RPMI8226 (cell line): ENCODE measurements around the gene ETV3L.

ENCODE experiments used
- DNase-seq: peaks from one replicate; pipeline ENCODE4 v3.0.0-alpha.2; 2015

ETV3L gene

DNA sequence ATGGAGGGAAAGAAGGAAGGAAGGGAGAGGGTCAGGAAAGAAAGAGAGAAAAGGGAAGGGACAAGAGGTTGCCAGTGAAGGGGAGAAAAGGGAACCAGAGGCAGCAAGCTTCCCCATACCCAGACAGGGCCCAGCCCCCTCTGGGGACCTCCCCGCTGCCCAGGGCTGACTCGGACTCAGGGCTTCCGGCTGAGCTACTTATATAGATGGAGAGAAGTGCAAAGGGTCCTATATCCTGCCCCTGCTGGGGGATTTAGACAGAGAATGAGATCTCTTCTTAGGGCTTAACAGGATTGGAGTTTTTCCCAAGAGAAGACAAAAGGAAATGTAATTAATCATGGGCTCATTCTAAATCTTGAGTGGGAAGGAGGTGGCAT, at the start of gene ETV3L:
Gene ETV3L (minus strand): TSS at position 176 of the 377 bp plus-strand sequence. CDS start 285 bp downstream, outside the sequence.
- DNase-seq = no peak

DNA sequence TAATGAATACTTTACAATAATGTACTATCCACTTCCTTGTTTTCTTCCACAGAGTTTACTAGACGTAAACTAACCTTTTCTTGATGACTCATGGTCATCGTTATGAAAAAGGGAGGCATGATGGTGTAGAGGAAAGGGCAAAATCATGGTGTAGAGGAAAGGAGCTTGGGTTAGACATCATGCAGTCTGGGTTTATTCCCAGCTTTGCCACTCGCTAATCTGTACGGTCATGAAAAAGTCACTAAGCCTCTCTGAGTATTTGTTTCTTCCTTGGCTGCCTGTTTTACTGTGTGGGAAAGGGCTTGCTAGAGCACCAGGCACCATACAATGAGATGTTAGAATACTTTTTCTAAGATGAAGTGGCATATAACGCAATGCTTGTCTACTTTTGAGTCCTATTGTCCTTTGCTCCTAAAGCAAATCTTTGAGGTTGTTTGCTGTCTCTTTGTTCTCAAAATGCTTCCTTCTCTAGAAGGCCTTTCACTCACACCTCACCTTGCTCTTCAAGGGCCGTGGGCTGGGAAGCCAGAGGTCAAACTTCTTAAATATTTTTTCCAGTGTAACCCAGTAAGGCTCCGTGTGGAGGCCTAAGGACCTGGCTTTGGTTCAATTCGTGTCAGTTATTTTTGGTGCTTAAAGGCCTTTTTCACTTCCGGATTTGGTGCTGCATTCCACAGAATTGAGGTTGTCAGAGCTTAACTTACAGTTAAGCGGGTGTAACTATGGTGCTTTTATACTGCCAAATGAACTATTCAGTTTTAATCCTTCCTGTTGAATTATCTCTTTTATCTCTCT, 48.5 kb upstream of the ETV3L start:
- DNase-seq = peak; percentile 92

DNA sequence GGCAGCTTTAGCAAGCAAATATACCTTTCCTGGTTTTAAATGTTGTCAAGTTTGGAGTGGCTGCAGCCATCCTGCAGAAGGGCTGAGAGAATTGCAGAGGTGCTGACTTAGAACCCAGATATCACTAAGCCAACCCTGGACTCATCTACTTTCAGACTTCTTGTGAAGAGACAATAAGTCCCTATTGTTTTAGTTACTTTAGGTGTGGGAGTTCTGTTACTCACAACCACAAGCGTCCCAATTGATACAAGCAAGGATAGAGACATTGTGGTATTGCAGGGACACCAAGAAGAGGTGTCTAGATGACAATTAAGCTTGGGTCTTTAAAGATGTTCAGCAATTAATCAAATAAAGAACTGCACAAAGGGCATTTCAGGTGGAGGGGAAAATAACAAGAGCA, 47.4 kb upstream of the ETV3L start:
- DNase-seq = no peak

DNA sequence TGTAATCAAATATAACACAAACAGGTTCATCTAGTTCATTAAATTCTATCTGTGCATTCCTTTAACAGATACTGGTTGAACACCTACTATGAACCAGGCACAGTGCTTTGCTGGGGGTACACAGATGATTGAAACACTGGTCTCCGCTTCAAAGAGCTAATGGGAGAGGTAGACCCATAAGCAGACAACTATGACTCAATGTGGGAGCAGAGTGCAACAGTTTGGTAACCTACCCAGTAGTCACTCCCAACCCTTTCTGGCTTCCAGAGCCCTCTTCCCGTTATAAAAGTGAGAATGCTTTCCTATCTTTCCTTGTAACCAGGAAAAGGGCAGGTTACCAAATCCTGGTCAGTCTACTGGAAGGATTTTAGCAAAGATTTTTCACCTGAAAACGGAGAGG, 46.6 kb upstream of the ETV3L start:
- no peak for DNase-seq

DNA sequence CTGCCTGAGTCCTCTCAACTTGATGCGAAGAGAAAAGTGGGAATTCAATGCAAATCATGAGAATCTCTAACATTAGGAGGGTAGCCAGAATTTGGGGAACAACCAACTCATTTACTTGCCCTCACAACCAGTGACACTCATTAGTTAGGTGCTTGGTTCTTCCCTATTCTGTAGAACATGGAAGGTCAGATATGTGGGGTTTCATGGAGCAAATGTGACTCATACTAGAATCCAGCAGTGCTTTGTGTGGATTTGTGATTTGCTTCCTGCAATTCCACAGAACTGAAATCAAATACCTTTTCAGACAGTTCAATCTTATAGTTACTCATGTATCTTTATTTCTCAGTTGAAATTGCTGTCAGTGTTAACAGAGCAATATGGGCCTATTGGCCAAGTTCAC, 45.5 kb upstream of the ETV3L start:
- DNase-seq = no peak

DNA sequence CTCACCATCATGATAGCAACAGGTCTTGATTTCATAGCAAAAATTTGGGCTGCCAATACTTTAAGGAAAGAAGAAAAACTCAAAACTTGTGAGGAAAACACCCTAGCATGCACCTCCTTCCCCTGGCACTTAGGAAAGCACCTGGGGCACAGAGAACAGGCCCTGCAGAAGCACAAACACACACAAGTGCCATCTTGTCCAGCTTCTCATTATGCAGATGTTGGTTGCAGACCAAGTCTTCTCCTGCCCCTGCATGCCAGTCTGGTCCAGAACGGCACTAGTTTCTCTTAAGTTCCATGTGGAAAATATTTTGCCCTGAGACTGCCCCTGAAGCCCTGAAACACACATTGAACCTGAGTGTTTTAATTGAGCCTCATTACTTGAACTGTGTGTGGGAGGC, 44.9 kb upstream of the ETV3L start:
- no peak for DNase-seq

DNA sequence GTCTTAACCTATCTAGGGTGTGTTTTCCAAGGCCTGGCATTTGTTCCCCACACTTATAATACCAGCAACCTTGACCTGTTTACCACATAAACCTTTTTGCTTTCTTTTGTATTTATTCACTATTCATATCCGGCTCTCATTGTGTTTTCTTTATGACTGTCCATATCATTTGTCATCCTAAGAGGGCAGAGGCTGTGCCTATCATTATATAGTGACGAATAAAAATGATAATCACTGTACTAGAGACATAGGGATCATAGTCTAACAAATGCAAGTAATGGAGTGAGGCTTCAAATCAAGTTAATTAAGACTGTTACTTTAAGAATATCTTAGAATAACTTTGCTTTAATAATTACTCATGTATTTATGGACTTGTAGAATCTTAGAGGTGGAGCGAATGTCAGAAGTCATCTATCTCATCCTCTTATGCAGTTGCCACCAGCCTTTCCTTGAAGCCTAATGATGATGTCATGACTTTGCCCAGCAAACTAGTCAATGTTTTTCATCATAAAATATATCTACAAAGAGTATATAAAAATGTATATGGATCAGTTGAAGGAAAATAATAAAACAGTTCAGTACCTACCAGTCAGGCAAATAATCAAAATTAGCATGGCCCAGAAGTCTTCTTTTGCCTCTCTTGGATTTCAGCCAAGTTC, 43.3 kb upstream of the ETV3L start:
- DNase-seq = no peak

DNA sequence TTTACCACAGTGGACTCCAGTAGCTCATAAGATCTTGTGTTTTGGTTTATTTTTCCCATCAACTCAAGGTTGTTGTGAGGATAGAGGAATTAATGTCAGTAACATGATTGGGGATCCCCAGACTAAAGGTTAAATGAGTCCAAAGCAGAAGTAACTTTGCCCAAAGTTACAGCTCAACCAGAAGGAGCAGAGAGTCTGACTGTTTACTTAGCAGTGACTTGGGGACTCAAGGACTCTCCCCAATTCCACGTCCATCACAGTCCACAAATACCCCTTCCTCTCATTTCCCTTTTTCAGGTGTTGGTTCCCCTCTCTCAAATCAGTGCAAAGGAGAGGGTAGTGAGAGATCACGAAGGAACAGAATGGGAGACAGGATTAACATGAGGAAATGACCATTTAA, 42.6 kb upstream of the ETV3L start:
- no peak for DNase-seq

DNA sequence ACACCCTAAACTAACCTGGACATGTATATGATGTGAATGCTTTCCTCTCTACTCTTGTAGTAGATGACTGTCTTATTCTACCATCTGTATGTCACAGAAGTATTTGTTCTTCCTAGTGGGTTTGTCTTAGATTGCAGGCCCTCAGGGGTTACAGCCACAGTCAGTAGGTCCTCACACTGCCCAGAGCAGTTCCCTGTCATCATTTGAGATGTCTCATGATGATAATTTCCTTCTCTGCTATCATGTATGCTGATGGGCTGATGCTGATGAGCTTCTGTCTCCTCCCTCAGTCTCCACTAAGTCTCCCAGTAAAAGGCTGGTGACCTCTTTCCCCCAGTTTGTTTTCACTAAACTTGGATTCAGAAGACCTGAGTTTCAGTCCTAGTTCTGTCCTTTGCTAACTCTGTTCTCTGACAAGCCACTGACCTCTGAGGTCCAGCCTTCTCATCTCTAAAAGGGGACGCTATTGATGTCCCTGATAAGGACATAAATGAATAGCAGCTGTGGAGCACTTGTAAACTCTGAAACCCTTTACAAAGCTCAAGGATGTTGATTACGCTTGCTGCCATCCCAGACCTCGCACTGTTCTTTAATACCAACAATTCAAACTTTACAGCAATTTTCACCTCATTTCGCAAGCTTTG, 41.7 kb upstream of the ETV3L start:
- no peak for DNase-seq

DNA sequence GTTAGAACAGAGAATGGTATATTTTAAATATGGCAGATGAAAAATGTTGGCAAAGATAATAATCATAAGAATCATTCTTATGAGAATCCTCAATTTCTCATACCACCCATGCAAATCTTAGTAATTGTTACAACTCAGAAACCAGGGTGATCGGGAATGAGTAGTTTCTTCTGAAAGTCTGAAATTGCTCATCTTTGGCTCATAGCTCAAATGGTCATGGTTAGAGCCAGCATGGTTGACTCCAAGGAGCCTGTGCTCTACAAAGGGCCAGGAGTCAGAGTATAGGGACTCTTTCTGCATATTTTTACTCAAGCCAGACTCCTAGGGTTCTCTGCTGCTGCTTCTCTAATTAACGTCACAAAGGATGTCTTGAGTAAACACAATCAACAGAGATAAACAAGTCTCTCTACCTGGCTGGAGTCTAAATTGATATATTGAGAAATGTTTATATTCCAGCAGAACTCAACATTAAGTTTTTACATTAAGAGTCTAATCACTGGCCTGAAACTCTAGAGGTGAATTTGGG, 40.5 kb upstream of the ETV3L start:
- DNase-seq = no peak

DNA sequence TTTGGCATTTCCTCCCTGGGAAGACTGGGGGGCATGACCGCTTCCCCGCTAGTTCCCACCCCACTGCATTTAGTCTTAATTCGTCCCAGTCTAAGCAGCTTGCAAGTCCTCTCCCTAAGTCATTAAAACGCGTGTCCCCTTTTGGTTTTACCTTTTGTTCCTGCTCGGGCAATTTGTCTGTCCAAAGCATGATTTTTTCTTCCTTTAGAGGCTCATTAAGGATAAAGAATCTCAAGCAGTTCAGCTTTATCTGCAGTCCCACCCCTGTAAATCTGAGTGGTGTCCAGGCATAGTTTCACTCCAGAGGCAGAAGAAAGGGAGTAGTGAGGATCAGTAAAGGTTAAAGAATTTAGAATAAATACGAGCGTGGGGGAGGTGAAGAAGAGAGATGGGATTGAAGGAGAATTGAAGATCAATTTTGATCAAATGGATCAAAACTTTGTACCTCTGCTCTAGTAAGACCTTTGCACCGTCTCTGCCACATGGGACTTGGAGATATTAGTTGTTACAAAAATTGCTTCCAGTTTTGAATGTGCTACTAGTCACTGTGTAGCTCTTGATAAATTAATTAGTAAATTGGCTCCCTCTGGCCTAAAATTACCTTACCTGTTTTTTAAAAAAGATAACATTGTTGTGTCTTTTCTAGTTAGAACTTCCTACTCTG, 39.6 kb upstream of the ETV3L start:
- no peak for DNase-seq

DNA sequence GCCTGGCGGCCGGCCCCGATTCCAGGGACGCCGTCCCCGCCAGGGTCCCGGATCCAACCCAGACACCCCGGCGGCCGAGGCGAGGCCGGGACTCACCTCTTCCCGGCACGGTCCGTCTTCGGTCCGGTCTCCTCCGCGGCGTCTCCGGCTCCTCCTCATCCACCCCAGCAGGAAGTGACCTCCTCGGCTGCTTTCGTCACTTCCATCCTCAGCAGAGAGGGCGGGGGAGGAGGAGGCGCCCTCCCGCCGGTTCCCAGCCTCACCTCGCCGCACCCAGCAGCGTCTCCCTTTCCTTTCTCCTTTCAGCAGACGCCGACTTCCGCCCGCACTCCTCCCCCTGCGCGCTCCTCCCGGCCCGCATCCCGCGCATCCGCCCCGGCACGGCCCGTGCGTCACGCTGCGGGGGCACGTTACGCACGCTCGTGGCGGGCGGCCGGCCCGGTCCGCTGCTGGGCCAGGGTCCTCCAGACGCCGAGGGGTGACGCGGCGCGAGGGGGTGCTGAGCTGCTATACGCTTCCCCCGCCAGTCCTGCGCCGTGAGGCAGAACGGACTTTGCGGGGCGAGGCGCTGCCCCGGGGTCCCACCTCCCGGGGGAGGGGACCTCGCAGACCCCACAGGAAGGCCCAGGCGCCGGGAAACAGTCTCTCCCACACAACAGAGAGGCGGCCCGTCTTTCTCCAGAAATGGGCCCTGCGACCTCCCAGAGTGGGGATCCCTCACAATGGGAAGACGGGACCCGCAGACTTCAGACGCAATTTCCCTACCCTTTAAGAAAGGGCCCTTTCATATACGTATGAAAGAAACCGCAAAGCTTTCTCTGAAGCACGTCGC, 38.8 kb upstream of the ETV3L start, which contains the start of gene ETV3:
Gene ETV3 (minus strand): TSS at position 176 of the 832 bp plus-strand sequence. CDS start 2,043 bp downstream, outside the sequence.
- peak; percentile 94 for DNase-seq

DNA sequence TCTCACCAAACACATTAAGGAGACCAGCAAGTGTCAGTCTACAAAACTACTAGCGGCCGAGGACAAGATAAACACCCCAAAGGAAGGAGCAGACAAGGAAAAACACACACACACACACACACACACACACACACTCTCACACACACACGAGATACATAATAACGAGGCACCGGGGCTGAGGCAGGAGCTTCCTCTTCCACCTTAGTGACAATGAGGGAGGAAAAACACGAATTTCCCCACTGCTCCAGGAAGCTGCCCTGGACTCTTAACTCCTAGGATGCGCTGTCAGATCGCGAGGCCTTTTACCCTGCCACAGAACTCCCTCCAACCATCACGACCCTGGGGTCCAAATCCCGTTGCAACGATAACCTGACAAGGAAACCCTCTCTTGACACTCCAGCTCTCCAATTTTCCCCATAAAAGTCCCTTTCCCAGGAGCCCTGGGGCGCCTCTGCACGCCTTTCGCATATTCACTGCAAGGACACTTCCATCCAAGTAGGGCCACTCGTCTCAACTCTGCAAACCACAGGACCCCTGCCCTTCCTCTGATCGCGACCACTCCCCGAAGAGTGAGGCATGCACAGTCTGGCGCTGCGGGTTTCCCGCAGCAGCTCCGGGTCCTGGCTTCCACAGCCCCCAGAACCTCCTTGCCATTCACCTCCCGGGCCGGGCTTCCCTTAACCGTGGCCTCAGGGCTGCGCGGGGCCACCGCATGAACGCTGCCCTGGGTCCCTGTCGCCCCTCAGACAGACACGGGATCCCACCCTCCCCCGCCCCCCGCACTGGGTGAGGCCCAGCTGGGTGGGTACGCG, 38.0 kb upstream of the ETV3L start:
- peak; percentile 54 for DNase-seq

DNA sequence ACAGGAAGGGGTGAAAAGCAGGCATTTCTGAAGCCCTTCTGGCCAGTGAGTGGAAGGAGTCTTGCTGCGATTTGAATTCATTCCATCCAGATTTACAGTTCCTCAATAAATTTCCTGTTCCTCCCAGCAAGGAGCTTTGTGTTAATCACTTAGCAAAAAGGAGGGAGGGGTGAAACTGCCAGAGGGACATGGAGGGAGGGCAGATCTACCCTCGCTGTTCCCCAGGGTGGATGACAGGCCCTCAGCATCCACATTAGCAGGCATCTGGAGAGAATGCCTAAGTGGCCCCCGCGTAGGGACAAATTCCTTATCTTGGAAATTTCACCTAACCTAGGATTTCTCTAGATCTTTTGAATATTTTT, 37.4 kb upstream of the ETV3L start:
- DNase-seq = peak; percentile 28

DNA sequence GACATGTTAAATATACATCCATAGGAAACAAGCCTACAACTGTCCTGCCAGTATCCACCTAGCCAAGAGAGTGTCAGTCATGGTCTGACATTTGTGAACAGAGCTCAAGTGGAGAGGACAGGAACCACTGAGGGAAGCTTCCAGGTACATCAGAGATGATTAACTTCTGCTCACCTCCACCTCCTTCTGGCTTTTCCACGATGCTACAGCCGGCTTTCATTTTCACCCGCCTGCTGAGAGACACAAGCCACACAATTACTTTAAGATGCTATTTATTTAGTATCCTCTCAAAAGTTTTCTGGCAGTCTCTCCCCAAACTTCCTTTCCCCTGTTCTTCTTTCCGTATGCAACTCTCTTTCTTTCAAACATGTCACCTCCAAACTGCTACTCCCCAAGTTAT, 36.5 kb upstream of the ETV3L start:
- DNase-seq = peak; percentile 53

DNA sequence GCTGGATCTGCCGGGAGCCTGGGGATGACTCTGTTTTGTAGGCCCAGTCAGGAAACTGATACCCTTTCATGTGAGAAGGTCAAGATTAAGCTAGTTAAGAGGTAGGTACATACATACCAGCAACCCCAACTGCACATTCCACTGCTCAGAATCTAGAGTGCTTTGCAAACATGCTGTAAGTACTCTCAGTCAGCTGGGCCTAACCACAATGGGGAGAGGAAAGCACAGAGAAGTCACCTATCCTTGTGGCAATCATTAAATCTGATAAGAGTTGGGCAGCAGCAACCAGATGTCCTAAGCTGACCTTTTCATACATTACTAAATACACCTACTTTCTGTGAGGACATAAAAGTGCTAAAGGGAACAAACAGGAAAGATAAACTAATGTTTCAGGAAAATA, 36.0 kb upstream of the ETV3L start:
- DNase-seq = no peak

DNA sequence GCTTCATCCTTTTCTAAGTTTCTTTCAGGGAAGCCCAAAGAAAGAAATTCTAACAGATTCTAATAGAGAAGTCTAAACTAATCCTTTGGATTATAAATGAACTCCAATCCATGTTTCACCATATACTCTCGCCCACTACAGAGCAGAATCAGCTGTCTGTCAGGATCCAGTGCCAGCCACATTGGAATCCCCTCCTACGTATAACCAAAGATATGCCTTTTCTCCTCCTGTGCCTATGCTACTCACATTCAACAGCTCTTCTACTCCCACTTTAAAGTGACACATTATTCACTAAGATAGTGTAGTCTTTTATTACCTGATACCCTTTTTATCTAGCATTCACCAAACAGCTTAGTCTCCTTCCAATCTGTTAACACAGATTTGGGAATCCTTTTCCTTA, 35.5 kb upstream of the ETV3L start:
- no peak for DNase-seq

DNA sequence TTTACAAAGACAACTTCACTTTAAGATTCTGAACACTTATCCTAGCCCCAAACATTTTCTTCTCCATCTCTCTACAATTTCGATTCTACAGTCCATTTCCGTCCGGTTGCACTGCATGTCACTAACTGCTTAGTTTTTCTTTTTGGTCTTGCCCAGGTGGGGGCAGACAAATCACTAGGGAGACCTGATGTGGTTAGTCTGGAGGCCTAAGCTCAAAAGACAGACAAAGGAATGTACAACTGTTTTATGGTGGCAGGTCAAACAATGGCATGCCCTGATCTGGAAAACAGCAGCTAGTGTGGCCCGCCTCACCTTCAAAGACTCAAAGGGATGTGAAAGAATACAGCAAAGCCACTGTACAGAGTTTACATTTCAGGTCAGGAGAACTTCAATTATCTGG, 34.8 kb upstream of the ETV3L start:
- DNase-seq = no peak

DNA sequence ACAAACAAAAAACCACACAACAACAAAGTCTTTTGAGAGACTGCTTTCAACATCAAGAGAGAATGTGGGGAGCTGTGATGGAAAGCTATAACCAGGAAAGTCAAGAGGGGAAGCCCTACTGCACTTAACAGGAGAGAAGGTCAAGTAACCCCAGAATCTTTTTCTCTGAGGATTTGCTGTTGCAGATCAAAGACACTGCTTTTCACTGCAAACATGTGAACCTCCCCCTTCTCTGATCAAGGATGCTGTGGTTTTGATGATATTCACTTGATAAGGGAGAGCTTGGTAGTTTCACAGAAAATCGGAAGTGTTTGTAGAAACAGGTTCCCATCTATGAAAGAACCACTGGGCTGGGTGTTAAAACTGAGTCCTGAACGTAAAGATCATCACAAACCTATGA, 33.8 kb upstream of the ETV3L start:
- no peak for DNase-seq

DNA sequence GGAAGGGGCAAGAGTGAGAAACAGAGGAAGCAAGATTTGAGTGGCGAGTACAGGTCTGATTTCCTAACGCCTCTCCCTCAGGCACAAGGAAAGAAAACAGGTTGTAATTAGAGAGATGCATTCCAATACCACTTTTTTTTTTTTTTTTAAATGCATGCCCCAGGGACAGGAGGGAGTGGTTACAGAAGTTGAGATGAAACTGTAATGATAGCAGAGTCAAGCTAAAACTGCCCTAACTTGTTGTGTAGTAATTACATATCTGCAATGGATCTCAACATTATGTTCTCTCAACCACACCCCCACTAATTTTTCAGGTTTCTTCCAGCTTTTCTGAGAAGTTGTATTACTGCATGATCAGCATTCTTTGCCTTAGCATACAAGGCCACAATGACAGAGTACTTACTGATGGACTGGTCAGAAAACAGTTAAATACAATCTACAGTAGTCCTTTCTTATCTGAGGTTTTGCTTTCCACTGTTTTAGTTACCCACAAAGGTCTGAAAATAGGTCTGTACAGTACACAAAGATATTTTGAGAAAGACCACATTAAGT, 33.1 kb upstream of the ETV3L start:
- no peak for DNase-seq

DNA sequence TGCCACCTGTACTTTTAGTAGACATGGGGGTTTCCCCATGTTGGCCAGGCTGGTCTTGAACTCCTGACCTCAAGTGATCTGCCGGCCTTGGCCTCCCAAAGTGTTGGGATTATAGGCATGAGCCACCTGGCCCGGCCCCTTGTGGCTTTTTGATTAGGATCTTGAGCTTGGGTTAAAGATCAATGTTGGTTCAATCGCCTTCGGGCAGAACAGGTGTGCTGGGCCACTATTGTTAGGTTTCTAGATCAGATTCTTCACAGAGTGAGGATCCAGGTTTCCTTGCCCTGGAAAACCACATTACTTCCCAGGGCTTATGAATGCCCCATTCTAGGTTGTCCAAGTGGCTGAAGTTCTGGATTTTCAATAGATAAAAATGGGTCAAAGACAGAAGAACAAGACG, 32.5 kb upstream of the ETV3L start:
- no peak for DNase-seq
